HEK293 (cell line): ENCODE results near the gene STAP2.

Experiments used
- HOXA7 ChIP-seq: sonication (generic); formaldehyde crosslinking; IDR thresholded peaks from 2 replicates; pipeline ENCODE4 v1.8.1; 2022; ENCODE audit warnings: missing genetic modification reagents, borderline replicate concordance
- SCRT1 ChIP-seq: fragments of 450-650 bp; formaldehyde crosslinking; IDR thresholded peaks from 2 replicates; pipeline ENCODE4 v1.5.1; 2016; ENCODE audit warnings: missing biosample characterization, missing genetic modification characterization, borderline replicate concordance
- YY1 ChIP-seq: fragments of 450-650 bp; formaldehyde crosslinking; IDR thresholded peaks from 2 replicates; pipeline ENCODE4 v1.5.1; 2018; ENCODE audit warnings: missing biosample characterization, missing genetic modification characterization
- ZBTB1 ChIP-seq: fragments of 450-650 bp; formaldehyde crosslinking; IDR thresholded peaks from 2 replicates; pipeline ENCODE4 v1.5.1; 2016; ENCODE audit warnings: missing biosample characterization, missing genetic modification characterization
- ZNF114 ChIP-seq: fragments of 450-650 bp; formaldehyde crosslinking; IDR thresholded peaks from 2 replicates; pipeline ENCODE4 v1.5.0; 2017; ENCODE audit warnings: missing biosample characterization, missing genetic modification characterization
- ZNF138 ChIP-seq: fragments of 450-650 bp; formaldehyde crosslinking; IDR thresholded peaks from 2 replicates; pipeline ENCODE4 v1.5.1; 2016; ENCODE audit warnings: missing biosample characterization, missing genetic modification characterization, borderline replicate concordance
- ZNF664 ChIP-seq: fragments of 450-650 bp; formaldehyde crosslinking; IDR thresholded peaks from 2 replicates; pipeline ENCODE4 v1.5.1; 2016; ENCODE audit warnings: missing biosample characterization, missing genetic modification characterization
- ZNF792 ChIP-seq: fragments of 450-650 bp; formaldehyde crosslinking; IDR thresholded peaks from 2 replicates; pipeline ENCODE4 v1.5.1; 2016; ENCODE audit warnings: missing biosample characterization, missing genetic modification characterization
- TF ChIP-seq, protein P1 (sequence below): fragments of 450-650 bp; formaldehyde crosslinking; IDR thresholded peaks from 2 replicates; pipeline ENCODE4 v1.5.1; 2016; ENCODE audit warnings: missing biosample characterization, missing genetic modification characterization
- TF ChIP-seq, protein P2 (sequence below): fragments of 450-650 bp; formaldehyde crosslinking; IDR thresholded peaks from 2 replicates; pipeline ENCODE4 v1.5.1; 2016; ENCODE audit warnings: missing biosample characterization, missing genetic modification characterization

DNA sequence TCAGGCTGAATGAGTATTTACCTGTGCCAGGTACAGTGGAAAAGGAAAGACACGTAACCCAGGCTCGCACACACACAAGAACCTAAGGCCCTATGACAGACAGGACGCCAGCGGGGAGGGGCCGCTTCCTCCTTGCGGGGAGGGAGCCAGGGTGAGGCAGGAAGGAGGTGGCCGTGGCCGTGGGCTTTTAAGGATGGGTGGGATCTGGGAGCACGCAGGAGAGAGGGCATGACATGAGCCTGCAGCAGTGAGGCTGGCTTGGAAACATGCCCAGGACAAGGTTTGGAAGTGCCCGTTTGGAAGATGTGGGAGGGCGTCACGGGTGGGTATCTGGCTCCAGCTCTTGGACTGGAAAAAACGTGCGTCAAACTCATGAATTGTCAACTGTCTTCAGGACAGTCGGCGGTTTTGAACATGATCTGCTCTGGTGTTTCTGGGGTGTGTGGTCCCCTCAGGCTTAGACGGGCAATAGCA, 41.7 kb upstream of the STAP2 start:
- TF ChIP-seq, protein P1, sequence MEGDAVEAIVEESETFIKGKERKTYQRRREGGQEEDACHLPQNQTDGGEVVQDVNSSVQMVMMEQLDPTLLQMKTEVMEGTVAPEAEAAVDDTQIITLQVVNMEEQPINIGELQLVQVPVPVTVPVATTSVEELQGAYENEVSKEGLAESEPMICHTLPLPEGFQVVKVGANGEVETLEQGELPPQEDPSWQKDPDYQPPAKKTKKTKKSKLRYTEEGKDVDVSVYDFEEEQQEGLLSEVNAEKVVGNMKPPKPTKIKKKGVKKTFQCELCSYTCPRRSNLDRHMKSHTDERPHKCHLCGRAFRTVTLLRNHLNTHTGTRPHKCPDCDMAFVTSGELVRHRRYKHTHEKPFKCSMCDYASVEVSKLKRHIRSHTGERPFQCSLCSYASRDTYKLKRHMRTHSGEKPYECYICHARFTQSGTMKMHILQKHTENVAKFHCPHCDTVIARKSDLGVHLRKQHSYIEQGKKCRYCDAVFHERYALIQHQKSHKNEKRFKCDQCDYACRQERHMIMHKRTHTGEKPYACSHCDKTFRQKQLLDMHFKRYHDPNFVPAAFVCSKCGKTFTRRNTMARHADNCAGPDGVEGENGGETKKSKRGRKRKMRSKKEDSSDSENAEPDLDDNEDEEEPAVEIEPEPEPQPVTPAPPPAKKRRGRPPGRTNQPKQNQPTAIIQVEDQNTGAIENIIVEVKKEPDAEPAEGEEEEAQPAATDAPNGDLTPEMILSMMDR: no peak
- TF ChIP-seq ZNF138 (tag by site-specific recombination): no peak
- TF ChIP-seq ZNF792 (tag by site-specific recombination): no peak
- no peak for TF ChIP-seq ZNF114 (tag by site-specific recombination)
- TF ChIP-seq ZNF664 (tag by site-specific recombination): no peak
- no peak for TF ChIP-seq YY1
- no peak for TF ChIP-seq SCRT1
- no peak for TF ChIP-seq ZBTB1 (tag by site-specific recombination)
- TF ChIP-seq, protein P2, sequence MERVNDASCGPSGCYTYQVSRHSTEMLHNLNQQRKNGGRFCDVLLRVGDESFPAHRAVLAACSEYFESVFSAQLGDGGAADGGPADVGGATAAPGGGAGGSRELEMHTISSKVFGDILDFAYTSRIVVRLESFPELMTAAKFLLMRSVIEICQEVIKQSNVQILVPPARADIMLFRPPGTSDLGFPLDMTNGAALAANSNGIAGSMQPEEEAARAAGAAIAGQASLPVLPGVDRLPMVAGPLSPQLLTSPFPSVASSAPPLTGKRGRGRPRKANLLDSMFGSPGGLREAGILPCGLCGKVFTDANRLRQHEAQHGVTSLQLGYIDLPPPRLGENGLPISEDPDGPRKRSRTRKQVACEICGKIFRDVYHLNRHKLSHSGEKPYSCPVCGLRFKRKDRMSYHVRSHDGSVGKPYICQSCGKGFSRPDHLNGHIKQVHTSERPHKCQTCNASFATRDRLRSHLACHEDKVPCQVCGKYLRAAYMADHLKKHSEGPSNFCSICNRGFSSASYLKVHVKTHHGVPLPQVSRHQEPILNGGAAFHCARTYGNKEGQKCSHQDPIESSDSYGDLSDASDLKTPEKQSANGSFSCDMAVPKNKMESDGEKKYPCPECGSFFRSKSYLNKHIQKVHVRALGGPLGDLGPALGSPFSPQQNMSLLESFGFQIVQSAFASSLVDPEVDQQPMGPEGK (tag by site-specific recombination): no peak
- no peak for TF ChIP-seq HOXA7
